ENCODE data around the gene RTN3.
"Not testable (repeated sequence)": the region's sequence is repeated elsewhere in the genome, so short reads cannot be mapped to it uniquely, and the experiment has no call there.

Gene RTN3

DNA sequence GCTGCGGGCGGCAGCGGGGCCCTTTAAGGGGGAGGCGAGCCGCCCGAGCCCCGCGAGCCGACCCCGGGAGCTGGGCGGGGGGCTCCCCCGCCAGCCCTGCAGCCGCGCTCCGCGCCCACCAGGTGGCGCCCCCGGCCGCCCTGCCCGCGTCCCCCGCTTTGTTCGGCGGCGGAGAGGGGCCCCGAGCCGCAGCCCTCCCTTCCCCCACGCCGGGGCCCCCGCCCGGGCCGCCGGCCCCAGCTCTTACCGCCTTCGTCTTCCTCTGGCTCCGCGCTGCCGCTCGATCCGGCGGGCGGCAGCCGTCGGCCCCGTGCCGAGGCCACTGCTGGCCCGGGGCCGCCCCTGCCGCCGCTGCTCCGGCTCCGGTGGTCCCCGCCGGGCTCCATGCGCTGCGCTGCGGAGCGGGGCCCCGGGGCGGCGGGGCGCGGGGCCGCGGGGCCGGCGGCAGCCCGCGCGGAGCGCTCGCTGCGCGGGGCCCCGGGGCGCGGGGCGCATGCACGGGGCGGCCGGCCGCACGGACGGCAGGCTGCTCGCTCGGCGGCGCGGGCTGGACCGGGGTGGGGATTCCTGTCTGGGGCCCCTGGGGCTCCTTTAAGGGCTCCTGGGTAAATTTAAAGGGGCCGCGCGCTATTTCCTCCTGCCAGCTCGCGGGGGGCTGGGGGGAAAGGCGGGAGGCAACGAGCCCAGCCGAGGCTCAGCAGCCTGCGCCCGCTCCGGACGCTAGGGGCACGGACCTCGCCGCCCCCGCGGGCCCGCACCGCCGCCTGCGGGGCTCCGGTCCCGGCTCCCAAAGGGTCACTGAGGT is 87.1 kb downstream of the RTN3 start, which contains the start of gene ZFTA:
TSS of gene ZFTA (minus strand) at position 539 of the 805 bp plus-strand sequence. CDS start at position 386, 153 bp downstream.
- peak; percentile 45 to 46 for DNase-seq (ENCODE audit: low read depth in 2 of 2)

- DNase-seq (ENCODE audit: low read depth in 2 of 2) = peak in 1 of 2 donors; percentile 28
These were observed 87.9 kb downstream of the RTN3 start for GRCh38 chr11:63769042-63769713.

DNA sequence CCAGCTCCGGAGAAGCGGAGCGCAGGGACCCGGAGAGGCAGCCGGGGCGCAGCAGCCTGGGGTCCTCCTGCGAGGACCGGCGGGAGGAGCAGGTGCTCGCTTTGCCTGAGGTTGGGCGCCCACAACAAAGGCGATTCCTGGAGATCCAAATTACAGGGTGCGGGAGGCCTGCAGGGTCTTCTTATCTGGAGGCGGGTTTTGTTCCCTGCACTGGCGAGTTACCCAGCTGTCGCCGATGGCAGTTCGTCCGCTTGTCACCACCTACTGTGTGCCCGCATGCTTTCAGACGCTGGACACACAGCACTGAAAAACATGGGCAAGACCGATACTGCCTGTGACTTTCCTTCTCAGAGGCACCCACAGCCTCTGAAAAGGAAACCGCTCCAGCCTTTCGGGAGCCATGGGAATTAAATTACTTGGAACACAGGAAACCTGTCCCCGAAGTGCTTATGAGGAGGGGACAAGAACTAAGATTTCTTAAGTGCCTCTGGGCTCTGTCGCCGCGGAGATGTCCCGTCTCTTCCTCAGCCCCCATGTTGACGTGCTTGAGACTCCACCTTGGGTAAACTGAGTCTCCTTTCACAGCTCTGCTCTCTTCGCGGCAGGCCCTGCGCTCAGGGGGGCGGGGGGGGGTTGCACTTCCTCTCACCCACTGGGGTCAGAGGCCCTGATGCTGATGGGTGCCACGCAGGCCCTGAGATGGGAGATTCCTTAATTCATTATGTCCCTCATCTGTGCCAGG is 88.6 kb downstream of the RTN3 start:
- DNase-seq (ENCODE audit: low read depth in 2 of 2) = no peak

DNA sequence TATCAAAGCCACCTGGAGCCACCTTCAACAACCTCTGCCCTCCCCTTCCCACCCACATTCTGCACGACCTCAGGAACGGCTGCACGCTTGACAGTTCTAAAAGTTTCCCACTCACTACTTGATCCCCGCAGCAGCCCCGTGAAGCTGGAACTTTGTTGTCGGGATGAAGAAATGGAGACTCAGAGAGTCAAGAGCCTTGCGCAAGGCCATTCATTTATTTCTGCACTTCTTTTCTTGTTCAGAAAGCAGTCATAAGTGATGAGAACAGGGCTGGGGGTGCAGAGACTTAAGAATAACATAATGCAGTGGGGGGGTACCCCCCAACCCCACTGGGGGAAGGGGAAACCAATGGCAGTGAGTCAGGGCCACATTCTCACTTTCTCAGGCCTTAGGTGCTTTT is 89.5 kb downstream of the RTN3 start:
- no peak for DNase-seq (ENCODE audit: low read depth in 2 of 2)

DNA sequence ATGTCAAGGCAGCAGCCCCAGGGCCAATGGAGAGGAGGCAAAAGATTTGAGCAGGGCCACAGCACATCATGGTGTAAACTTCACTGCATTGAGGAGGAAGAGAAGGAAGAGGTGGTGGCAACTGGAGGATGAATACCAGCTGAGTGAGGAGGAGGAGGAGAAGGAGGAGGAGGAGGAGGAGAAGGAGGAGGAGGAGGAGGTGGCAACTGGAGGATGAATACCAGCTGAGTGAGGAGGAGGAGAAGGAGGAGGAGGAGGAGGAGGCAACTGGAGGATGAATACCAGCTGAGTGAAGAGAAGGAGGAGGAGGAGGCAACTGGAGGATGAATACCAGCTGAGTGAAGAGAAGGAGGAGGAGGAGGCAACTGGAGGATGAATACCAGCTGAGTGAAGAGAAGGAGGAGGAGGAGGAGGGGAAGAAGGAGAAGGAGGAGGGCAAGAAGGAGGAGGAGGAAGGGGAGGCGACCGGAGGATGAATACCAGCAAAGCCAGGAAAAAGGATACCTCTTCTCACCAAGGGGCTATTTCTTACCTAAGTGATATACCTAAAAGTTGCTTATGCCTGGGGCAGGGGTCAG is 90.5 kb downstream of the RTN3 start:
- not testable (repeated sequence) for DNase-seq (ENCODE audit: low read depth in 2 of 2)

GRCh38 chr11:63775191-63775590 is 93.9 kb downstream of the RTN3 start:
- DNase-seq (ENCODE audit: low read depth in 2 of 2) = no peak

- DNase-seq (ENCODE audit: low read depth in 2 of 2) = no peak
These were observed 97.7 kb downstream of the RTN3 start for GRCh38 chr11:63779039-63779438.

GRCh38 chr11:63782749-63783148 is 101.4 kb downstream of the RTN3 start:
- DNase-seq (ENCODE audit: low read depth in 2 of 2) = no peak

- DNase-seq (ENCODE audit: low read depth in 2 of 2) = no peak
These were observed 102.8 kb downstream of the RTN3 start for GRCh38 chr11:63783925-63784592.

GRCh38 chr11:63785823-63786222 is 104.5 kb downstream of the RTN3 start:
- DNase-seq (ENCODE audit: low read depth in 2 of 2) = no peak

- no peak for DNase-seq (ENCODE audit: low read depth in 2 of 2)
These were observed 110.3 kb downstream of the RTN3 start for GRCh38 chr11:63791495-63792167.

GRCh38 chr11:63793161-63793560 is 111.9 kb downstream of the RTN3 start:
- no peak for DNase-seq (ENCODE audit: low read depth in 2 of 2)

GRCh38 chr11:63795066-63795465 is 113.8 kb downstream of the RTN3 start:
- no peak for DNase-seq (ENCODE audit: low read depth in 2 of 2)

DNA sequence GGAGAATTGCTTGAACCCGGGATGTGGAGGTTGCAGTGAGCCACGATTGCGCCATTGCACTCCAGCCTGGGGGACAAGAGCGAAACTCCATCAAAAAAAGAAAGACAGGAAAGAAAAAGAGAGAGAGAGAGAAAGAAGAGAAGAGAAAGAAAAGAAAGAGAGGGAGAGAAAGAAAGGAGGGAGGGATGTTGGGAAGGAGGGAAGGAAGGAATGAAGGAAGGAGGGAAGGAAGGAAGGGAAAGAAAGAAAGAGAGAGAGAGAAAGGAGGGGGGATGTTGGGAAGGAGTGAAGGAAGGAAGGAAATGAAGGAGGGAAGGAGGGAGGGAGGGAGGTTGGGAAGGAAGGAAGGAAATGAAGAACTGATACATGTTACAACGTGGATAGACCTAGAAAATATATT is 119.6 kb downstream of the RTN3 start:
- no peak for DNase-seq (ENCODE audit: low read depth in 2 of 2)

GRCh38 chr11:63802637-63803414 is 121.5 kb downstream of the RTN3 start:
- no peak for DNase-seq (ENCODE audit: low read depth in 2 of 2)

- DNase-seq (ENCODE audit: low read depth in 2 of 2) = no peak
These were observed 123.0 kb downstream of the RTN3 start for GRCh38 chr11:63804259-63804658.

GRCh38 chr11:63805844-63806415 is 124.6 kb downstream of the RTN3 start:
- DNase-seq (ENCODE audit: low read depth in 2 of 2) = no peak
